Stimulated activated CD8-positive, alpha-beta memory T cell treated with anti-CD3 and anti-CD28 coated beads, Interleukin-4, amount 100 ng/mL, for 1 hour (primary cell): ENCODE measurements around the gene RNASE1.
"Not testable (repeated sequence)": the region's sequence is repeated elsewhere in the genome, so short reads cannot be mapped to it uniquely, and the experiment has no call there.

Source experiments
- DNase-seq, 2 donors: peaks; one replicate each; pipeline ENCODE4 v3.0.0-alpha.2; 2020; ENCODE audit warnings: low read depth in 2 of 2, low spot score in 1 of 2

Gene RNASE1

DNA sequence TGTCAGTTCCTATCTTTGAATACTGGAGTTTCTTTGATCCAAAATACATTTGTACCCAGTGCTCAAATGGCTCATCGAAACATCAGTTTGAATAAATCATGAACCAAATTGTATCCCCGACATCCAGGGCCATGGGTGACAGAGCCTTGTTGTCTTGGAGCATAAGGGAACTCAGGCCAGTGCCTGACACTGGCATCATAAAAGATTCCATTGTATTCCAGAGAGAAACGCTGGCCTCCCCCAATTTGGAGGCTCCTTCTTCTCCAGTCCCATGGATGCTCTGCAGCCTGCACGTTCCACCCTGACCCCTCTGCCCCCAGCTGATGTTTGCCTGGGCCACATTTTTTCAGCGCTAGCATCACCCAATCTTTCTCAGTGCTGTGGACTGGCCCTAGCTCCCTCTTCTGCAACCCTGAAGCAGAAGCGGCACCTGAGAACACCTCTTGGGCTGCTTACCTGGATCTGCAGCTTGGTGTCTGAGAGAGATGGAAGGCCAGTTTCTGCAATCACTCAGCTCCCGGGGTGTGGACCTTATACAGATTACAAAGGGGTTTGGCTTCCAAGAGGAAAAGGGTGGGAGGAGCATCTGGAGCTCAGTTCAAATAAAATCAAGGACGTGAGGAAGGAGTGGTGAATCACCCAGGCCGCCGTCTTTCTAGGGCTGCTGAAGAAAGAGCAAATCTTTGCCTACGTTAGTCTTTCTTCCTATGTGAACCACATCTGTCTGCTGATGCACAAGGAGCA, at the start of gene RNASE1:
Gene RNASE1 (minus strand): TSS at position 504 of the 744 bp plus-strand sequence. CDS start 776 bp downstream, outside the sequence.
- DNase-seq = no peak

DNA sequence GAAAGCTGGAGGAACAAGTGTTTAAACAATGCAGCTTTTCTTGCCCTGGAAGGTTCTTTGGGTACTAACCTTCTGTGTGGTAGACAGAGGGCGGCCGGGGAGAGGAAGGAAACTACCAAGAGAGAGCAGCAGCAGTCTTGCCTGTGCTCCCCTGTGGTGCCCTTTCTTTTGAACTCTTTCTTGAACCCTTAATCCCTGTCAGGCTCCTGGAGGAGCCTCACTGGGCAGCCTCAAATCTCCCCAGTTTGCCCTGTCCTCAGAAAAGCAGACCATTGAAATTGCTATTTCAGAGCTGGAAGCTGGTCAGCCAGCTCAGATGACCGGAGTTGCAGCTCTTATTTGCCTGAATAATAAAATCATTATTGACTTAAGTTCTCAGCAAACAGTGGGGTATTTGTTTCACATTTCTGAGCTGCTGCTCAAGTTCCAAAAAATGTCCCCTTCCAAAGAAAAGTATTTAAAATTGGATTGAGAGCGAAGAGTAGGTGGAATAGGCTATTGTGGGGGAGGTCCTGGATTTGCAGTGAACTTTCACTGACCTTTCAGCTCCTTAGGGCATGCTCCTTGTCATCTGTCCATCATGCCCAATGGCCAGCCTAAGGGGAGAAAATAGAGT, 46.4 kb upstream of the RNASE1 start:
- no peak for DNase-seq

DNA sequence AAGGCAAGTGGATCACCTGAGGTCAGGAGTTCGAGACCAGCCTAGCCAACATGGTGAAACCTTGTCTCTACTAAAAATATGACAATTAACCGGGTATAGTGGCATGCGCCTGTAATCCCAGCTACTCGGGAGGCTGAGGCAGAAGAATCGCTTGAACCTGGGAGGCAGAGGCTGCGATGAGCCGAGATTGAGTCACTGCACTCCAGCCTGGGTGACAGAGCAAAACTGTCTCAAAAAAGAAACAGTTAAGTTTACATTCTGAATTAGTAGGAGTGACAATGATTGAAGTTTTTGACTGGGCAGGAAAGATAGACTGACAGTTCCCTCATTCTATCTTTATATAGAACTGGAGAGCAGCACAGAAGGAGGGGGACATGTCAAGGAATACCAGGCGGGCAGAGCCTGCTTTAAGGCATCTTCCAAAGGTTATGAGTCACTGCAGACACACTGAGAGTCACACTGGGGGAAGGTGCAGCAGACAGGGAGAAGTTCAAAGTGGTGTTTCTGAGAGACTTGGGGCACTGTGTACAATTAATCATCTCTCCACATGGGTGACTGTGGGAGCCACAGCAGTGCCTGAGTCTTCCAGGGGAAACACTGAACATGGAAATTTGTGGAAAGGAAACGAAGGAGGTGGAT, 45.8 kb upstream of the RNASE1 start:
- no peak for DNase-seq

DNA sequence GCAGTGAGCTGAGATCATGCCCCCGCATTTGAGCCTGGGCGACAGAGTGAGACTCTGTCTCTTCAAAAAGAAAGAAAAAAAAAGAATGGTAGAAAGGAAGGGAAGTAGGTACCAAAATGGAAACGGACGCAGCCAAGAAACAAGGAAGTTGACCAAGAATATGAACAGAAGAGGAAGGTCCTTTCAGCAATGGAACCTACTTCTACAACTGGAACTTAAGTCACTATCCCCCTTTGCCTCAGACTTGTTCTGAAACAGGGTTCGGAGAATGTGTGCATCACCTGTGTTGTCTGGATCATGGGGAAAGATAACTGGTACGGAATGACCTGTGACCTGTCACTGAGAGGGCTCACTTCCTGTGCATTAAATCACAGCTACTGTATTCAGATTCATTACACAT, 43.9 kb upstream of the RNASE1 start:
- DNase-seq = no peak

DNA sequence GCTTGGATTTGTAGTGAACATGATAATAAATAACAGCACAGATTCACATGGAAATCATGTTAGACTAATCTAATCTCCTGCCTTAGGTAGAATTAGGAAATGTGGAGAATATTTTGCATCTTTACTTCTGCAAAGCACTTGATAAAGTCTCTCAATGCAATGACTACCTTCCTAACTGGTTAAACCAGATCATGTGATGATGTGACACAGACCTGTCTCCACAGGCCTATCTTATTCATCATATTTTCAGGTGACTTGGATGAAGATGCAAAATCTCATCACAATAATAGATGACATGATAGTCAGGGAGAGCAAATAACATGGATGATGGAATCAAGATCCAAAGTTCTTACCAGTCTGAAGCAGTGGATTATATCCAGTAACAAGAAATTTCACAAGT, 38.5 kb upstream of the RNASE1 start:
- no peak for DNase-seq

DNA sequence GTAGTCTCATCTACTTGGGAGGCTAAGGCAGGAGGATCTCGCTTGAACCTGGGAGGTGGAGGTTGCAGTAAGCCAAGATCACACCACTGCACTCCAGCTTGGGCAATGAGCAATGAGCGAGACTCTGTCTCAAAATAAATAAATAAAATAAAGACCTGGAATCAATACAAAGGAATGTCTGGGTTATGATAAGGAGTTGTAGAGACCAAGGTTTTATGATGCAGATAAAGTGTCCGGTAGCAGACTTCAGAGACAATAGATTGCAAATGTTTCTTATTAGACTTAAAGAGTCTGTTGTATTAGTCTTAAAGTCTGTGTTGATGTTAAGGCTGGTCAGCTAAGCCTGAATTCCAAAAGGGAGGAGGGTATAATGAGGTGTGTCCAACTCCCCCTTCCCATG, 35.2 kb upstream of the RNASE1 start:
- no peak for DNase-seq

DNA sequence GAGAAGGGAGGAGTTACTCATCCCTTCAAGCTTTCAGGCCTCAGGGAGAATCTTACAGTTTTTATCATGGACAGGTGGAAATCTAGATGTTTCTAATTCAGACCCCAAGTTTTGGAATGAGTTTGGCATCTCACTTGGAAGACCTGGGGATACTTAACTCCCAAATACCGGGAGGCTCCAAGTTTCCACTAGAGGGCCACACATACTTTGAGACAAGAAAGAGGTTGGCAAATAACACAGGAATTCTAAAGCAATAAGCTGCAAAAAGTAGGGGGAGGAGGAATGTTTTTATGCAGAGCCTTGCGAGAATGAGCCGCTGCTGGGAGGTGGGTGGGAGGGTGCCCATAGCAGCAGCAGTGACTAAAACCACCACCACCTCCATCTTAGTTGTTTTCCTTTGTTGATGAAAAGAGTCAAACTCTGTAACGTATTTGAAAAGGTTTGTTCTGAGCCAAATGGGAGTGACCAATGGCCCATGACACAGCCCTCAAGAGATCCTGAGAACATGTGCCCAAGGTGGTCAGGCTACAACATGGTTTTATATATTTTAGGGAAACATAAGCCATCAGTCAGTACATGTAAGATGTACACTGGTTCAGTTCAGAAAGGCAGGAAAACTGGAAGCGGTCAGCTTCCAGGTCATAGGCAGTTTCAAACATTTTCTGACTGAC, 34.2 kb upstream of the RNASE1 start:
- no peak for DNase-seq

DNA sequence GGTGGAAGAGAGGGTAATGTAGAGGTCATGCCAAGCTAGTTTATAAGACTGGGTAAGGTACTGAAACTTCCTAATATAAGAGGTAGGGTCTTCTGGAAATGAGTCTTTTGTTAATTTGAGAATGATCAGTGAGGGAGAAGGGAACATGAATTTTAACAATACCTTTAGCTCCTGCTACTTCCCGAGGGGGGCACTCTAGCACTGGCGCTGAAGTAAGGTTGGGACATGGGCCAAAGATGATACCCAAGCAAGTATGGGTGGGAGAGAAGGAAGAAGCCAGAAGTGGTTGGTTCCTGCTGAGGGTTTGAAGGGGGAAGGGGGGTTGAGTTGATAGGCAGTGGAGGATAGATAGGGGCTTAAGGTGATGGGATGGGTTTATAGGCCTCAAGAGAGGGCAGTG, 32.3 kb upstream of the RNASE1 start:
- no peak for DNase-seq

DNA sequence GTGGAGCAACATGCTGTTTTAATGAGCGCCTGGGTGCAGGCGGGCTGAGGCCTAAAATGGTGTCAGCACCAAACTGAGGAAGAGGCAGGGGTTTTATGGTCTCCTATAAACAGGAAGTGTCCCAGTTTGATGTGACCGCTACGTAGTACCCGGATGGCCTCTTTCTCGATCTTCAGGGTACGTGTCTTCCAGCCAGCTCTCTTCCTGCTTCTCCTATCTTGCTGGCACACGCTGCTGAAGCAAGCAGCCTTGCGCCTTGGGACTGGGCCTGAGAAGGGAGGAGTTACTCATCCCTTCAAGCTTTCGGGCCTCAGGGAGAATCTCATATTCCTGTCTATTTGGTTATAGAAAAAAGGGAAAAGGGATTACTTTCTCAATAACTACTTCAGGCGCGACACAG, 28.2 kb upstream of the RNASE1 start:
- no peak for DNase-seq

DNA sequence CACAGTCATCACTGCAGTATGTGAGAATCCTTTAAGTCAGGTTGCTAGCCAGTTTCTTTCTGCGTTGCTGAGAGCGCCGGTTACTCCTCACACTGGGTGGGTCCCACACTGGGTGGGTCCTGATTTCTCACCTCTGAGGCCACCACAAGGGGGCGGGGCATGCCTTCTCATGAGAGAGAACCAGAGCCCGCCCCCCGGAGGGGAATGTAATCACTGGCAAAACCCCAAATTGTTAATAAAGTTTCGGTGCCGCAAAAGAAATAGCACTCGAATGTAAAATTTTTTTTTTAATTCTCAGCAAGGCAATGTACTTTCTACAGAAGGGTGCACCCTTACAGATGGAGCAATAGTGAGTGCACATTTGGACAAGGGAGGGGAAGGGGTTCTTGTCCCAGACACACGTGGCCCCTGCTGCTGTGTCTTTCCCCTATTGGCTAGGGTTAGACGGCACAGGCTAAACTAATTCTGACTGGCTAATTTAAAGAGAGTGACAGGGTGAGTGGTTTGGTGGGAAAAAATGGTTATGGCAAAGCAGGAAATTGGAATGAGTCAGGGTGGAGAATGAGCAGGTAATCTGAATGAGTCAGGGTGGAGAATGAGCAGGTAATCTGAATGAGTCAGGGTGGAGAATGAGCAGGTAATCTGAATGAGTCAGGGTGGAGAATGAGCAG, 25.5 kb upstream of the RNASE1 start:
- DNase-seq = not testable (repeated sequence)

DNA sequence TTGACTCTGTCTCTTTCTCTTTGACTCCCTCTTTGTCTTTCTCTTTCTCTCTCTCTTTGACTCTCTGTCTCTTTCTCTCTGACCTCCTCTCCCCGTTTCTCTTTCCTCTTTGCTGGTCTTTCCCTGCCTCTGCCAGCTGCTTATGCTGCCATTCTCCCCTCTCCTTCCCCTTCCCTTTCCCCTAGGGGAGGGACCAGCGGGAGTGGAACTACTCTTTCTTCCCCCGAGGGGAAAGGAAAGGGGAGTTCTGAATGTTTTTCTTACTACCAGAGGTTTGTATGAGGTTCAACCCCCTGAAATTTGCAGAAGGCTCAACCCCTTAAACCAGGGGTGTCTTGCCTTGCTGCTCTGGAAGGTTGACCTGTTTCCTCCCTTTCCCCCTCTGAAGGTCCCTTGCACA, 24.7 kb upstream of the RNASE1 start:
- no peak for DNase-seq

DNA sequence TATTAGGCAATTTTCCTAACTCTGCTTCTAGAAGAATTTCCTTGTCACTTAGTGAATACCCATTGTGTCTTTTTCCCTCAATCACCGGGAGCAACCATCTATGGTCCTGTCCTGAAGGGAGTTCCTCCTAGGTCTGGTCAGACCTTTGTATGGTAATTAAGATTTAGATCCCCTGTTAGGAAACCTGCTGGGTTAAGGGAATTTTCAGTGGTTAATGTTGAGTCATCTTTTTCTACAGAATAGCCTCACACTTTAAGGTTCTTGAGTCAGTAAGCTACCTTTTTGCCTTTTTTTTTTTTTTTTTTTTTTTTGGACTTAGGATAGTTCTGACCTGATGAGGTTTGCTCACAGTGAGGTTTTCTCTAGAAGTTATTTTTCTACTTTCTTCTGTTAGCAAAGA, 24.0 kb upstream of the RNASE1 start:
- not testable (repeated sequence) for DNase-seq

DNA sequence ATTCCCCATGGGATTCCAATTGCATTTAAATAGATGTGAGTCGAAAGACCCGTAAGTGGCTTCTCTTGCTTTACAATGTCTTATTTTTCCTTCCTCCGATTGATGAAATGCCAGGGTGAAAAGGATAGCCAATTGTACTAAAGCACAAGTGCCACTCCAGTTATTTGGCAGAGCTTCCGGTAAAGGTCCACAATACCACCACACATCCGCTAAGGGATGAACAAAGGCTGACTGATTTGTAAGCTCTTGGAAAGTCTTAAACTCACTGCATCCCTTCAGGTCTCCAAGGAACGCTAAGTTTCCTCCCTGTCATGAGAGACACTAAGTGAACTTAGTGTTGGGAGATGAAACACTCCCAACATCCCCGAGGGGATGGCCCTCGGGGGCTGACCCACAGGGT, 21.2 kb upstream of the RNASE1 start:
- DNase-seq = no peak

DNA sequence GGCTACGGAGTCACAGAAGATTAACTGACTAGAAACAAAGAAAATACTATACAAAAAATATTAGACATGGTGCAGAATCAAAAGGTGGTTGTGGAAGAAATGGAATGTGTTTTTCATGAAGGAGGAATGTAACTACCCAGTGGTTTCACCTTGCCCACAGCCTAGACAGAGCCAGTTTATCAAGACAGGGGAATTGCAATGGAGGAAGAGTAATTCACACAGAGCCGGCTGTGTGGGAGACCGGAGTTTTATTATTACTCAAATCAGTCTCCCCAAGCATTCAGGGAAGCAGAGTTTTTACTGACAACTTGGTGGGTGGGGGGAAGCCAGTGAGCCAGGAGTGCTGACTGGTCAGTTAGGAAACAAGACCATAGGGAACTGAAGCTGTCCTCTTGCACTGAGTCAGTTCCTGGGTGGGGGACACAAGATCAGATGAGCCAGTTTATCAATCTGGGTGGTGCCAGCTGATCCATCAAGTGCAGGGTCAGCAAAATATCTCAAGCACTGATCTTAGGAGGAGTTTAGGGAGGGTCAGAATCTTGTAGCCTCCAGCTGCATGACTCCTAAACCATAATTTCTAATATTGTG, 19.0 kb upstream of the RNASE1 start:
- DNase-seq = not testable (repeated sequence)

DNA sequence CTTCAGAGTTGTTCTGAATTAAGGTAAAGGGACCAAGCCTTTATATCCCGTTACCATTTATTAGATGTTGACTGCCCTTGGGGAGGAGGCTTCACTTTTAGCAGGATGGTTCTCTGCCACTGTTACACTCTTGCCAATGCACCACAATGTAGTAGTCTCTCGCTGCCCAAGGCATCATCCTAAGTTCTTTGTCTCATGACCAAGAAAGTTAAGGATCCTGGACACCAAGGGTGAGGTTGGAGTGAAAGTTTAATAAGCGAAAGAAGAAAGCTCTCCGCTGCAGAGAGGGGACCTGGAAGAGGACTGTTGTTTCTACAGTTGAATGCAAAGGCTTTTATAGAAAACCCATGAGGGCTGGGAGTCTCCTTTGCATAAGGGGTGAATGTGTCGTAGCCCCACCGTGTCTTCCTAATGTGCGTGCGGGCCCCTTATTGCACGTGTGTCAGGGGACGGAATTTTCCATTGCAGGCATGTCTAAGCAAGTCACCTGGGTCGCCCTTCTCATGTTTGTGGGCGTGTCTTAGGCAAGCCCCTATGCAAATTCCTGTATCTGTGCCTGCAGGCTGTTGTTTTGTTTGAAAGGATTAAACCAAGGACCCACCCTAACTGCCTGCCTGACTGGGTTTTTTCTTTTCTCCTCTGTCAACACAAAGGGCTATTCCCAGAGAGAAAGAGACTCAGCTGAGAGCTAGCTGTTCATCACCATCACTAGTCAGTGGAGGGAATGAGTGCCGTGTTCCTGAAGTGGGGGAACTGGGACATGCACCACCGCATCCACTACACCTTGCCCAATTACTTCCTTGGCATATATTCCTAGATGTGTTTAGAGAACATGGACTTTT, 17.6 kb upstream of the RNASE1 start:
- DNase-seq = no peak

DNA sequence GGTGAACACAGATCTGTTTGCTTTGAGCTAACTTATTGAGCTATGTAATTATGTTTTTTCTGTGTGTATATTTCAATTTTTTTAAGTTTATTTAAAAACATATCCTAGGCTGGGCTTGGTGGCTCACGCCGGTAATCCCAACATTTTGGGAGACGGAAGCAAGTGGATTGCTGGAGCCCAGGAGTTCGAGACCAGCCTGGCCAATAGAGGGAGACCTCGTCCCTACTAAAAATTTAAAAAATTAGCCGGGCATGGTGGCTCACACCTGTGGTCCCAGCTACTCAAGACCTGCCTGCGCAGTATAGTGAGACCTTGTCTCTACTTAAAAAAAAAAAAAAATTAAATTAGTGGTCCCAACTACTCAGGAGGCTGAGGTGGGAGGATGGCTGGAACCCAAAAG, 16.2 kb upstream of the RNASE1 start:
- no peak for DNase-seq

DNA sequence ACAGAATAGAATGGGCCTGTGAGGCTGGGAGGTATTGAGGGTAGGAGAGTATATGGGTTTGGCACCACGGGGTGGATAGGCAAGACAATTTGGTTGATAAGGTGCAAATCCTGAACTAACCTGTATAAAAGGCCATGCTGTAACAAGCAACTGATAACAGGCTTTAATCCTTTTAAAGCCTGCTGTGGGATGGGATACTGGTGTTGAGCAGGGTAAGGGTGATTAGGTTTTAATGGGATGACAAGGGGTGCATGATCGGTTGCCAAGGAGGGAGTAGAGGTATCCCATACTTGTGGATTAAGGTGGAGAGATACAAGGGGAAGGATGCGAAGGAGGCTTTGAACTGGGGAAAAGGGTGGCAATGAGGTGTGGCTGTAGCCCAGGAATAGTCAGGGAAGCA, 13.3 kb upstream of the RNASE1 start:
- DNase-seq = not testable (repeated sequence)

DNA sequence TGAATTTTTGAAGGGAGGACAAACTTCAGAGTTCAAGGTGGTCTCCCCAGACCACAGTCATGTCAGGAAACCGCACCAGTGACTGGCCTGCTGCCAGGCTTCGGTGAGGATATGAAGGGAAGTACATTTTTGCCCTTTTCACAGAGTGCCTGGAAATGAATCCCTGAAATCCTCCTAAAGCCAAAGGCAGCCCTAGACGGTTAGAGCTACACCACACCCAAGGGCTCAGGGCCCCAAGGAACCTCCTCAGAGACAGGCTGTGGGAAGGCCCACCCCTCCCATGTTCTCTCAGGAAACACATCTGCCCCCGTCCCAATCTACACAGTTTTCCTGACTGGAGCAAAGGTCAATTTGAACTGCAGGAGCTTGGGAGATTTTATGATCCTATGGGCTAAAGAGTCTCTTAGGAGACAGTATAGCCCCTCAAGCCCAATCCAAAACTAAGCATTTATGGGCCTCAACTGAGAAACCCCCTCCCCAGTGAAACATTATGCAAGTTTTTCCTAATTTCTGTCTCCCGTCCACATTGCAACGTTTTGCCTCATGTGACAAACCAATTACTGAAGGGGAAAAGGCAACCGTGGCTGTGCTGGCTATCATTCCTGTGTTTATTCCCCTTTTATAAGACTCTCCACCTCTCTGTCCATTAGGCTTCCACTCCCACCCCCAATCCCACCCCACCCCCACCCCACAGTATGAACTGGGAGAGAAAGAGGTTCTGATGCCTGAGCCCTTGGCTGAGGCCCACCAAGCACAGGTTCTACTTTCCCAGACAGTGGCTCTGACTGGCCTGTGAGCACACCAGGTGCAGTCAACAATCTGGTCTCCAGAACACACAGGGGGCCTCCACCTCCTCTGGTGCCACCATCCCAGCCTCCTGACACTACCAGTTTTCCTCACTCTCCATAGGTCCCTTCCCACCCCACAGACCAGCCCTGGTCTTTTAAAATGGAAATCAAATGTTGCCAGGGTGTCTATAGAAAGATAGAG, 9.6 kb upstream of the RNASE1 start:
- DNase-seq = no peak

DNA sequence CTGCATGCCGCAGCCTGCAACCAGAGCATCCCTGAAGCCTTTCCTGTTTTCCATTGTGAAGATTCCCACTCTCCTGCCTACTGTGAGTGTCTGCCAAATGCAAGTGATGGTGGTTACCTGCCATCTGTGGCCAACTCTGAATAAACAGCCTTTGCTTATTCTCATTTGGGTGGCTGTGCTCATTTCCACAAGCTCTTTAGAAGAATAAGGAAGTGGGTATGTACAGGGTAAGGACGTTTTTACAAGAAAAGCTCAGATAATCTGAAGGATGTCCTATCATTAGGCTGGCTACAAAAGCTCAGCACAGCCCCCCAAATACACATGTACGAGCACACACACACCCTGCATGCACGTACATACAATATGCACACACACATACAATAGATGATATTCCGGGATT, 7.3 kb upstream of the RNASE1 start:
- no peak for DNase-seq
